Kidney (tissue), 14 donors: ENCODE results near the gene IQCB1. TPM values are rescaled to one million over a fixed set of nuclear protein-coding genes. Genes with fewer than 3 reads are reported as not detected.

Source experiments
- DNase-seq, 5 donors: peaks; one replicate each; pipeline ENCODE4 v3.0.0-alpha.2; 2013 to 2020
- FAIRE-seq: peaks from 2 replicates; lab custom pipeline; 2012; peaks lifted over from hg19 to GRCh38; lab: Jason Lieb, UNC
- H3K27ac ChIP-seq, 2 donors: one replicate each; pipeline ENCODE4 v1.7.0; 2013; ENCODE audit warnings: low read depth in 2 of 2, low read length in 2 of 2, inconsistent platforms in 1 of 2
- H3K27me3 ChIP-seq: one replicate; pipeline ENCODE4 v1.7.1; 2013; ENCODE audit warnings: low read length, inconsistent platforms; ENCODE audit not compliant: control insufficient read depth, insufficient read depth
- H3K36me3 ChIP-seq, 3 donors: one replicate each; pipeline versions ENCODE4 v1.7.0 to v1.7.1; 2013; ENCODE audit warnings: low read length in 3 of 3, control low read depth in 1 of 3, inconsistent platforms in 1 of 3; ENCODE audit not compliant: insufficient read depth in 3 of 3, control insufficient read depth in 2 of 3
- H3K4me1 ChIP-seq, 3 donors: one replicate each; pipeline versions ENCODE4 v1.7.0 to v1.7.1; 2013; ENCODE audit warnings: low read length in 3 of 3, inconsistent platforms in 1 of 3, low read depth in 1 of 3; ENCODE audit not compliant: control insufficient read depth in 2 of 3, insufficient read depth in 2 of 3
- H3K4me3 ChIP-seq, 3 donors: one replicate each; pipeline versions ENCODE4 v1.7.0 to v1.8.1; 2013; ENCODE audit warnings: low read length in 3 of 3, control low read depth in 1 of 3, inconsistent platforms in 1 of 3
- H3K9ac ChIP-seq, 3 donors: one replicate each; pipeline versions ENCODE4 v1.7.0 to v1.7.1; 2013; ENCODE audit warnings: low read length in 3 of 3, control low read depth in 1 of 3, inconsistent platforms in 1 of 3
- H3K9me3 ChIP-seq, 3 donors: one replicate each; pipeline versions ENCODE4 v1.7.0 to v1.7.1; 2013; ENCODE audit warnings: low read length in 3 of 3, control low read depth in 1 of 3, inconsistent platforms in 1 of 3; ENCODE audit not compliant: control insufficient read depth in 2 of 3, insufficient read depth in 1 of 3
- intact Hi-C: fragments of 100-400 bp; cut with DNase I; formaldehyde crosslinking; loops from one replicate; pipeline ENCODE4 v1.11.1; 2022
- polyA plus RNA-seq: library from polyadenylated mRNA; stranded (reverse); fragments of 350-450 nt; fragmentation: Illumina TruSeq; extraction: RNeasy Lipid Tissue Mini Kit (QIAGEN cat#74804); gene quantifications from one replicate; pipeline ENCODE4 v1.2.3, GENCODE V29; 2014; ENCODE audit warnings: low read depth, low replicate concordance; ENCODE audit not compliant: insufficient read depth
- total RNA-seq: library from RNA; stranded (reverse); fragmentation: NEBNext Ultra II Directional; extraction: Animal tissue kit (Norgen Biotek cat#: 25700); gene quantifications from one replicate; pipeline ENCODE4 v1.2.1, GENCODE V29; 2021
- TF ChIP-seq, protein P1 (sequence below): IDR thresholded peaks from 3 replicates; pipeline ENCODE4 v1.5.1; 2012; ENCODE audit warnings: mild to moderate bottlenecking, moderate library complexity, borderline replicate concordance; ENCODE audit not compliant: insufficient read depth; ENCODE audit errors: extremely low read depth
- donor health status: control.
- donor health status: control.
- donor health status: control.
- donor health status: control.
- donor health status: control.
- donor health status: DM: yes; HTN: yes; CAD: no.
- donor health status: Normal renal cell carcinoma (clear cell type).

IQCB1 gene
- total and polyA plus RNA-seq, 2 donors from 2014 or later = 12.9 to 16.9 TPM

DNA sequence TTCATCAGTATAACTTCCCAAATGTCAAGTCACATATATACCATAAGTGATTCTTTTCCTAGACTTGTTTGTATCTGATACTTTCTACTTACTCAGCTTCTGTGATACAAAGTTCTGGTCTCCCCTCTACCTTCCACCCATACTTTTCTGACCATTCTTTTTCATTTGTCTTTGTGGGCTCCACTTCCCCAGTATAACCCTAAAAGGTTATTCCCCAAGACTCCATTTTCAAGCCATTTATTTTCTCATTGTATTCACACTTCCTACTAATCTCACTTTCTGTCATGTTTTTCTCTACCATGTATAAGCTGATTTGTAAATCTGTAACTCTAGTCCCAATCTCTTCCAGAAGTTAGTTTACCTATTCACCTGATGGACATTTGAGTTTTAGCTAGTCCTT is 34.0 kb downstream of the IQCB1 start:
- intact Hi-C loops = no loop called here
- Histone ChIP-seq H3K27me3 (no peaks in the 10 kb centered on the region), H3K4me3 (no peak overlapping the region), H3K27ac (no peak overlapping the region), H3K9me3 (no peaks in the 10 kb centered on the region), H3K9ac (no peak overlapping the region), H3K36me3 (peaks cover 0 to 2% (median under 1%) of the 10 kb centered on the region in 3 donors), H3K4me1 (no peaks in the 10 kb centered on the region)
- DNase-seq (no peak), FAIRE-seq (no peak)
- TF ChIP-seq, protein P1, sequence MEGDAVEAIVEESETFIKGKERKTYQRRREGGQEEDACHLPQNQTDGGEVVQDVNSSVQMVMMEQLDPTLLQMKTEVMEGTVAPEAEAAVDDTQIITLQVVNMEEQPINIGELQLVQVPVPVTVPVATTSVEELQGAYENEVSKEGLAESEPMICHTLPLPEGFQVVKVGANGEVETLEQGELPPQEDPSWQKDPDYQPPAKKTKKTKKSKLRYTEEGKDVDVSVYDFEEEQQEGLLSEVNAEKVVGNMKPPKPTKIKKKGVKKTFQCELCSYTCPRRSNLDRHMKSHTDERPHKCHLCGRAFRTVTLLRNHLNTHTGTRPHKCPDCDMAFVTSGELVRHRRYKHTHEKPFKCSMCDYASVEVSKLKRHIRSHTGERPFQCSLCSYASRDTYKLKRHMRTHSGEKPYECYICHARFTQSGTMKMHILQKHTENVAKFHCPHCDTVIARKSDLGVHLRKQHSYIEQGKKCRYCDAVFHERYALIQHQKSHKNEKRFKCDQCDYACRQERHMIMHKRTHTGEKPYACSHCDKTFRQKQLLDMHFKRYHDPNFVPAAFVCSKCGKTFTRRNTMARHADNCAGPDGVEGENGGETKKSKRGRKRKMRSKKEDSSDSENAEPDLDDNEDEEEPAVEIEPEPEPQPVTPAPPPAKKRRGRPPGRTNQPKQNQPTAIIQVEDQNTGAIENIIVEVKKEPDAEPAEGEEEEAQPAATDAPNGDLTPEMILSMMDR = no peak

DNA sequence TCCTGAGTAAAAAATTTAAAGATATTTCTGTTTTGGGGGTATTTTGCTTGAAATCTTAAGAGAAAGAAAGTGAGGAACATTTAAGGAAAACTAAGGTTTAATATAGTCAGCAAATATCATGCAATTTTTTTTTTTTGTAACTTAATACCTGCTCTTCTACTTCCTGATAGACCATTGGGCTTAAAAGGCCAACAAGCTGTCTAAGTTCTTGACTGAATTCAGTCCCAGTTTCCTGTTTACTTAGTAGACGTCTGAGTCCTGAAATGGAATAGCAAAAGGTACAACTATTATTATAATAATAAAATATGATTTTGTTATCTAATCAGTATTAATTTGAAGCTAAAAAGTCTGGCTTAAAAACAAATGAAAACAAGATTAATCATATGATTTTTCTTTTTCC is 37.9 kb downstream of the IQCB1 start:
- Histone ChIP-seq H3K9ac (no peak overlapping the region), H3K9me3 (no peaks in the 10 kb centered on the region), H3K4me1 (no peaks in the 10 kb centered on the region), H3K27me3 (no peaks in the 10 kb centered on the region), H3K27ac (no peak overlapping the region), H3K36me3 (peaks cover 0 to 3% (median 0%) of the 10 kb centered on the region in 3 donors), H3K4me3 (no peak overlapping the region)
- intact Hi-C loops = no loop called here
- TF ChIP-seq, protein P1 = no peak
- FAIRE-seq (no peak), DNase-seq (no peak)

DNA sequence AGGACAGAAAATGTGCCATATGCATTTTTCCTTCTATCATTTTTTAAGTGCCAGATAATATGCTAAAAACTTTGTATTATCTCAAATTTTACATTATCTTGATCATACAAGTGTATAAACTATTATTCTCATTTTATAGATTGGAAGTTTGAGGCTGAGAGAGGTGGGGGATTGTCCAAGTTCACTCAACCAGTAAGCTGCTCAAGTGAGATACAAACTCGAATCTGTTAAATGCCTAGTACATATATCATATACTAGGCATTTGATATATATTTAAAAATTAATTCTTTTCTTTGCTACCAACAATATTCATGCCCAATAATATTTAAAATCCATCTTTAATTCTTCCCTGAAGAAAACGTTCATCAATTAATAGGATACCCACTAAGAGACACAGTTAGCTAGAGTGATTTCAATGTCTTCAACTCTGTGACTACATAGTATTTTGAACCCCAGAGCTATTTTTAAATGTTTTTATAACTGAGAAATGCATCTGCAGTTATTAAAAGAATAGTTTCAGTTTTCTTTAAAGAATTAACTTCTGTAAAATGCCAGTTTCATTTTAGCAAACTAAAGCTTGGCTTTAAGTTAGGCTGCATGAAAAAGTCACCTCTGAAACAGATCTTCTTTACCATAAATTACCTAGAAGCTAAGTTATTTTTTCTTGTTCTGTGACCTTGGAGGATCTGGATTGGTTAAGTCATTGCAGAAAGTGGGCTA is 40.4 kb downstream of the IQCB1 start:
- H3K4me3 ChIP-seq = no peak overlapping the region
- no peak overlapping the region for H3K9ac ChIP-seq
- no peaks in the 10 kb centered on the region for H3K9me3 ChIP-seq
- peaks cover 2 to 3% (median 3%) of the 10 kb centered on the region in 3 donors for H3K36me3 ChIP-seq
- no peak overlapping the region for H3K27ac ChIP-seq
- DNase-seq (no peak), FAIRE-seq (no peak)
- intact Hi-C loops = no loop called here
- H3K27me3 ChIP-seq = no peaks in the 10 kb centered on the region
- TF ChIP-seq, protein P1 = no peak
- H3K4me1 ChIP-seq = no peaks in the 10 kb centered on the region
